PC-9 (cell line): ENCODE results near the gene RXFP3.

ENCODE experiments used
- EZH2 ChIP-seq: fragments of 200-600 bp; sonication (generic); IDR thresholded peaks from 2 replicates; pipeline ENCODE4 v1.8.0; 2017; ENCODE audit warnings: antibody characterized with exemption, low read depth
- TF ChIP-seq, protein P1 (sequence below): fragments of 200-600 bp; sonication (generic); conservative IDR thresholded peaks from 2 replicates; pipeline ENCODE4 v1.6.1; 2017; ENCODE audit warnings: mixed run types, antibody characterized with exemption, mild to moderate bottlenecking, moderate library complexity

DNA sequence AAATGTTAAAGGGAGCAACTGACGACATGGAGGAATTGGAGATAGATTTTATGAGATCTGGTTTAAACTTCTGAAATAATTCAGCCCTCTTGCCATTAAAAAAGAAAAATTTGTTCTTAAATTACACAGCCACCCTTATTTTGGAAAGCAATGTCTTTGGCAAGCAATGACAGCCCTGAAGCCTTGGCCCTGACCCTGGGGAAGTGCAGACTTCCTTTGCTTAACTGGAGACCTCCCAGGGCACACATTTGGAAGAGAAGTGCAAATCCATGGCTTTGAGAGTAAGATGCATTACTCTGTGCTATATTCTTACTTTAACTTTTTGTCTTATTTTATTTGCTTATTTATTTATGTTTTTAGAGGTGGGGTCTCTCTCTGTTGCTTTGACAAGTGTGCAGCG lies 22.0 kb downstream of the RXFP3 start:
- TF ChIP-seq, protein P1, sequence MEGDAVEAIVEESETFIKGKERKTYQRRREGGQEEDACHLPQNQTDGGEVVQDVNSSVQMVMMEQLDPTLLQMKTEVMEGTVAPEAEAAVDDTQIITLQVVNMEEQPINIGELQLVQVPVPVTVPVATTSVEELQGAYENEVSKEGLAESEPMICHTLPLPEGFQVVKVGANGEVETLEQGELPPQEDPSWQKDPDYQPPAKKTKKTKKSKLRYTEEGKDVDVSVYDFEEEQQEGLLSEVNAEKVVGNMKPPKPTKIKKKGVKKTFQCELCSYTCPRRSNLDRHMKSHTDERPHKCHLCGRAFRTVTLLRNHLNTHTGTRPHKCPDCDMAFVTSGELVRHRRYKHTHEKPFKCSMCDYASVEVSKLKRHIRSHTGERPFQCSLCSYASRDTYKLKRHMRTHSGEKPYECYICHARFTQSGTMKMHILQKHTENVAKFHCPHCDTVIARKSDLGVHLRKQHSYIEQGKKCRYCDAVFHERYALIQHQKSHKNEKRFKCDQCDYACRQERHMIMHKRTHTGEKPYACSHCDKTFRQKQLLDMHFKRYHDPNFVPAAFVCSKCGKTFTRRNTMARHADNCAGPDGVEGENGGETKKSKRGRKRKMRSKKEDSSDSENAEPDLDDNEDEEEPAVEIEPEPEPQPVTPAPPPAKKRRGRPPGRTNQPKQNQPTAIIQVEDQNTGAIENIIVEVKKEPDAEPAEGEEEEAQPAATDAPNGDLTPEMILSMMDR: no peak
- no peak for TF ChIP-seq EZH2
